ENCODE data around the gene NLGN2.

The NLGN2 gene

GRCh38 chr17:7467498-7467897 lies 59.9 kb downstream of the NLGN2 start:
- no peak for DNase-seq

GRCh38 chr17:7468290-7468689 lies 60.6 kb downstream of the NLGN2 start:
- DNase-seq: no peak

- DNase-seq: no peak
These were observed 61.3 kb downstream of the NLGN2 start for GRCh38 chr17:7468804-7469389.

Measured in NCI-H1092 treated with DMSO at 0.1 percent for 48 hours (cell line).